Activated B cell treated with CpG ODN at 0.5 μM for 24 hours (primary cell): ENCODE measurements around the gene LZTR1. TPM values are rescaled to one million over a fixed set of nuclear protein-coding genes. Genes with fewer than 3 reads are reported as not detected.

Experiments used
- ATAC-seq: fragments of 200-7000 bp; cut with Tn5 transposase; one replicate; pipeline ENCODE4 v1.10.0; 2021; ENCODE audit warnings: low read depth, mild to moderate bottlenecking, moderate library complexity
- CTCF ChIA-PET: fragments of 350-600 bp; sonication (Branson Sonifier 250); formaldehyde crosslinking; loops from one replicate; lab custom pipeline; 2021; ENCODE audit warnings: antibody characterized with exemption; lab: Charles Lee
- POLR2A ChIA-PET: fragments of 350-600 bp; sonication (Branson Sonifier 250); formaldehyde crosslinking; loops from one replicate; lab custom pipeline; 2021; ENCODE audit warnings: antibody characterized with exemption; lab: Charles Lee
- DNase-seq: peaks from one replicate; pipeline ENCODE4 v3.0.0; 2022
- H3K27ac Mint-ChIP-seq: one replicate; pipeline ENCODE4 v1.8.0; 2020; ENCODE audit warnings: mixed read lengths
- H3K27me3 Mint-ChIP-seq: one replicate; pipeline ENCODE4 v1.8.0; 2021; ENCODE audit warnings: mixed read lengths
- H3K36me3 Mint-ChIP-seq: one replicate; pipeline ENCODE4 v1.8.0; 2021; ENCODE audit warnings: low read depth, mixed read lengths
- H3K4me1 Mint-ChIP-seq: one replicate; pipeline ENCODE4 v1.8.0; 2021; ENCODE audit warnings: mixed read lengths
- H3K4me3 Mint-ChIP-seq: one replicate; pipeline ENCODE4 v1.8.0; 2020; ENCODE audit warnings: mild to moderate bottlenecking, mixed read lengths
- H3K9me3 Mint-ChIP-seq: one replicate; pipeline ENCODE4 v1.8.0; 2020; ENCODE audit warnings: mixed read lengths
- intact Hi-C: fragments of 100-400 bp; cut with micrococcal nuclease; formaldehyde crosslinking; loops from one replicate; pipeline ENCODE4 v1.15.1; 2024
- total RNA-seq: library from RNA; stranded (reverse); gene quantifications from 2 replicates; pipeline ENCODE4 v1.2.3, GENCODE V29; 2022
- TF ChIP-seq, protein P1 (sequence below): fragments of 200-600 bp; IDR thresholded peaks from one replicate; pipeline ENCODE4 v1.8.0; 2022; ENCODE audit warnings: antibody characterized with exemption, mild to moderate bottlenecking

LZTR1 gene
- total RNA-seq, 1 donor from 2014 or later = 89.3 TPM

GRCh38 chr22:20948450-20948849, 33.6 kb upstream of the LZTR1 start:
- H3K36me3 Mint-ChIP-seq = peaks cover 68% of the 10 kb centered on the region
- no peak overlapping the region for H3K27ac Mint-ChIP-seq
- TF ChIP-seq, protein P1, sequence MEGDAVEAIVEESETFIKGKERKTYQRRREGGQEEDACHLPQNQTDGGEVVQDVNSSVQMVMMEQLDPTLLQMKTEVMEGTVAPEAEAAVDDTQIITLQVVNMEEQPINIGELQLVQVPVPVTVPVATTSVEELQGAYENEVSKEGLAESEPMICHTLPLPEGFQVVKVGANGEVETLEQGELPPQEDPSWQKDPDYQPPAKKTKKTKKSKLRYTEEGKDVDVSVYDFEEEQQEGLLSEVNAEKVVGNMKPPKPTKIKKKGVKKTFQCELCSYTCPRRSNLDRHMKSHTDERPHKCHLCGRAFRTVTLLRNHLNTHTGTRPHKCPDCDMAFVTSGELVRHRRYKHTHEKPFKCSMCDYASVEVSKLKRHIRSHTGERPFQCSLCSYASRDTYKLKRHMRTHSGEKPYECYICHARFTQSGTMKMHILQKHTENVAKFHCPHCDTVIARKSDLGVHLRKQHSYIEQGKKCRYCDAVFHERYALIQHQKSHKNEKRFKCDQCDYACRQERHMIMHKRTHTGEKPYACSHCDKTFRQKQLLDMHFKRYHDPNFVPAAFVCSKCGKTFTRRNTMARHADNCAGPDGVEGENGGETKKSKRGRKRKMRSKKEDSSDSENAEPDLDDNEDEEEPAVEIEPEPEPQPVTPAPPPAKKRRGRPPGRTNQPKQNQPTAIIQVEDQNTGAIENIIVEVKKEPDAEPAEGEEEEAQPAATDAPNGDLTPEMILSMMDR = no peak
- H3K4me1 Mint-ChIP-seq = peaks cover 23% of the 10 kb centered on the region
- CTCF ChIA-PET = no interaction called here
- intact Hi-C loops = no loop called here
- no peak for ATAC-seq
- H3K9me3 Mint-ChIP-seq = no peaks in the 10 kb centered on the region
- H3K27me3 Mint-ChIP-seq = no peaks in the 10 kb centered on the region
- no peak for DNase-seq
- H3K4me3 Mint-ChIP-seq = no peak overlapping the region
- POLR2A ChIA-PET = no interaction called here

- intact Hi-C loops = no loop called here
- no peak overlapping the region for H3K4me3 Mint-ChIP-seq
- peaks cover 70% of the 10 kb centered on the region for H3K36me3 Mint-ChIP-seq
- ATAC-seq (no peak), DNase-seq (no peak)
- no peak overlapping the region for H3K27ac Mint-ChIP-seq
- no peaks in the 10 kb centered on the region for H3K9me3 Mint-ChIP-seq
- TF ChIP-seq, protein P1 = no peak
- ChIA-PET CTCF (no interaction called here), POLR2A (no interaction called here)
- H3K4me1 Mint-ChIP-seq = peaks cover 19% of the 10 kb centered on the region
- H3K27me3 Mint-ChIP-seq = no peaks in the 10 kb centered on the region
These were observed 33.1 kb upstream of the LZTR1 start for GRCh38 chr22:20948989-20949388.

- ChIA-PET POLR2A (interaction anchor here (0.7 kb wide), 1 partner anchor 117 kb away, joined by 3 read pairs; no protein-coding TSS in a partner anchor), CTCF (no interaction called here)
- DNase-seq (no peak), ATAC-seq (no peak)
- Mint-ChIP-seq H3K27ac (no peak overlapping the region), H3K36me3 (peaks cover 73% of the 10 kb centered on the region), H3K4me1 (peaks cover 19% of the 10 kb centered on the region), H3K27me3 (no peaks in the 10 kb centered on the region), H3K9me3 (no peaks in the 10 kb centered on the region), H3K4me3 (no peak overlapping the region)
- intact Hi-C loops = loop anchor here (10.0 kb wide), 1 partner anchor 65 kb away; no protein-coding TSS in a partner anchor
- TF ChIP-seq, protein P1 = no peak
These were observed 32.4 kb upstream of the LZTR1 start for GRCh38 chr22:20949698-20950183.

GRCh38 chr22:20951151-20951931, 30.8 kb upstream of the LZTR1 start:
- DNase-seq = no peak
- POLR2A ChIA-PET = no interaction called here
- H3K27me3 Mint-ChIP-seq = no peaks in the 10 kb centered on the region
- TF ChIP-seq, protein P1 = no peak
- CTCF ChIA-PET = no interaction called here
- ATAC-seq = no peak
- intact Hi-C loops = loop anchor here (10.0 kb wide), 1 partner anchor 67 kb away; no protein-coding TSS in a partner anchor
- H3K27ac Mint-ChIP-seq = no peak overlapping the region
- H3K9me3 Mint-ChIP-seq = no peaks in the 10 kb centered on the region
- peaks cover 8% of the 10 kb centered on the region for H3K4me1 Mint-ChIP-seq
- peaks cover 70% of the 10 kb centered on the region for H3K36me3 Mint-ChIP-seq
- H3K4me3 Mint-ChIP-seq = no peak overlapping the region

- POLR2A ChIA-PET = no interaction called here
- TF ChIP-seq, protein P1 = no peak
- Mint-ChIP-seq H3K4me3 (no peak overlapping the region), H3K9me3 (no peaks in the 10 kb centered on the region), H3K27ac (no peak overlapping the region), H3K4me1 (peaks cover 4% of the 10 kb centered on the region), H3K27me3 (no peaks in the 10 kb centered on the region), H3K36me3 (peaks cover 66% of the 10 kb centered on the region)
- DNase-seq (no peak), ATAC-seq (no peak)
- intact Hi-C loops = loop anchor here (10.0 kb wide), 1 partner anchor 67 kb away; no protein-coding TSS in a partner anchor
- CTCF ChIA-PET = no interaction called here
These were observed 30.1 kb upstream of the LZTR1 start for GRCh38 chr22:20951932-20952380.
